Loucy (cell line): ENCODE data around the gene SCGB1A1.

Experiments used
- H2AFZ ChIP-seq: fragments of 200-600 bp; sonication (generic); 2 replicates; pipeline ENCODE4 v1.6.0; 2016; ENCODE audit warnings: antibody characterized with exemption, mild to moderate bottlenecking, low read length, moderate library complexity
- H3F3A ChIP-seq: fragments of 200-600 bp; 2 replicates; pipeline ENCODE4 v1.6.0; 2016; ENCODE audit warnings: antibody characterized with exemption, low read depth, mild to moderate bottlenecking
- H3K27me3 ChIP-seq: fragments of 200-600 bp; sonication (generic); 2 replicates; pipeline ENCODE4 v1.6.1; 2014; ENCODE audit warnings: low read length, mild to moderate bottlenecking; ENCODE audit not compliant: insufficient read depth, poor library complexity, severe bottlenecking
- H3K36me3 ChIP-seq: fragments of 200-600 bp; sonication (generic); 2 replicates; pipeline ENCODE4 v1.6.1; 2016; ENCODE audit warnings: low read length; ENCODE audit not compliant: insufficient read depth
- H3K4me1 ChIP-seq: fragments of 200-600 bp; sonication (generic); 2 replicates; pipeline ENCODE4 v1.5.1; 2014; ENCODE audit warnings: low read length, mild to moderate bottlenecking; ENCODE audit not compliant: insufficient read depth, poor library complexity, severe bottlenecking
- H3K4me2 ChIP-seq: fragments of 200-600 bp; sonication (generic); 2 replicates; pipeline ENCODE4 v1.6.0; 2014; ENCODE audit warnings: antibody characterized with exemption, low read length, low read depth, mild to moderate bottlenecking; ENCODE audit not compliant: poor library complexity, severe bottlenecking
- H3K4me3 ChIP-seq: fragments of 200-600 bp; sonication (generic); 2 replicates; pipeline ENCODE4 v1.5.1; 2014; ENCODE audit warnings: low read length, mild to moderate bottlenecking, mixed read lengths; ENCODE audit not compliant: poor library complexity, severe bottlenecking
- H3K79me2 ChIP-seq: fragments of 200-600 bp; sonication (generic); 2 replicates; pipeline ENCODE4 v1.6.1; 2014; ENCODE audit warnings: low read length; ENCODE audit not compliant: insufficient read depth
- H3K9ac ChIP-seq: fragments of 200-600 bp; sonication (generic); 2 replicates; pipeline ENCODE4 v1.6.0; 2014; ENCODE audit warnings: mild to moderate bottlenecking, low read depth, low read length, moderate library complexity; ENCODE audit not compliant: poor library complexity, severe bottlenecking
- H3K9me2 ChIP-seq: fragments of 200-600 bp; sonication (generic); replicated peaks from 2 replicates; pipeline ENCODE4 v1.6.1; 2016; ENCODE audit warnings: low read depth, low read length, mixed read lengths
- H3K9me3 ChIP-seq: fragments of 200-600 bp; sonication (generic); 2 replicates; pipeline ENCODE4 v1.6.1; 2014; ENCODE audit warnings: mild to moderate bottlenecking, antibody characterized with exemption, low read length, low read depth; ENCODE audit not compliant: insufficient read depth
- H4K20me1 ChIP-seq: fragments of 200-600 bp; sonication (generic); 2 replicates; pipeline ENCODE4 v1.6.0; 2014; ENCODE audit warnings: antibody characterized with exemption, low read length, mild to moderate bottlenecking; ENCODE audit not compliant: insufficient read depth, poor library complexity, severe bottlenecking
- CTCF ChIP-seq: fragments of 200-600 bp; sonication (generic); conservative IDR thresholded peaks from 2 replicates; pipeline ENCODE4 v1.5.1; 2014; ENCODE audit warnings: mild to moderate bottlenecking, antibody characterized with exemption, low read length
- EZH2phosphoT487 ChIP-seq: fragments of 200-600 bp; IDR thresholded peaks from 2 replicates; pipeline ENCODE4 v1.6.1; 2018; ENCODE audit warnings: antibody characterized with exemption, mild to moderate bottlenecking, moderate library complexity, borderline replicate concordance

Gene SCGB1A1

DNA sequence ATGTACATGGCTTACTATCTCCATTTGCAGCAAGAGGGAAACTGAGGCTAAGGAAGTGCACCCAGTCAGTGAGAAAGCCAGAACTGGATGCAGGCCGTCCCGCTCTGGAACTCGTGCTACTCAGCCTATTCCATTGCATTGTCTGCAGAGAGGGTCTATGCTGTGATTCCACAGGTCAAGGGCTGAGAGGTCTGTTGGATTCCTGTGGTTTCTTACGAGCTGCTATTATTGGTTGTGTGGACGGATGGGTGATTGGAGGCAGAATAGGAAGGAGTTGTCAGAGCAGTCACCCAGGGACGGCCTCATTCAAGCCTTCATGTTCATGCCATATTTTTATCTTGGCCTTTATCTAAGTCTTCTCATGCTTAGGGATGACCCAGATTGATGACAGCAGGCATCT lies 33.4 kb downstream of the SCGB1A1 start:
- no peak overlapping the region for H3K4me2 ChIP-seq
- H3K79me2 ChIP-seq: no peaks in the 10 kb centered on the region
- H3K27me3 ChIP-seq: no peaks in the 10 kb centered on the region
- H3K4me3 ChIP-seq: no peak overlapping the region
- no peaks in the 10 kb centered on the region for H3K9me2 ChIP-seq
- no peaks in the 10 kb centered on the region for H3F3A ChIP-seq
- no peaks in the 10 kb centered on the region for H3K9me3 ChIP-seq
- H3K9ac ChIP-seq: no peak overlapping the region
- no peaks in the 10 kb centered on the region for H3K36me3 ChIP-seq
- no peak overlapping the region for H2AFZ ChIP-seq
- H4K20me1 ChIP-seq: no peaks in the 10 kb centered on the region
- no peak for TF ChIP-seq CTCF
- no peaks in the 10 kb centered on the region for H3K4me1 ChIP-seq

DNA sequence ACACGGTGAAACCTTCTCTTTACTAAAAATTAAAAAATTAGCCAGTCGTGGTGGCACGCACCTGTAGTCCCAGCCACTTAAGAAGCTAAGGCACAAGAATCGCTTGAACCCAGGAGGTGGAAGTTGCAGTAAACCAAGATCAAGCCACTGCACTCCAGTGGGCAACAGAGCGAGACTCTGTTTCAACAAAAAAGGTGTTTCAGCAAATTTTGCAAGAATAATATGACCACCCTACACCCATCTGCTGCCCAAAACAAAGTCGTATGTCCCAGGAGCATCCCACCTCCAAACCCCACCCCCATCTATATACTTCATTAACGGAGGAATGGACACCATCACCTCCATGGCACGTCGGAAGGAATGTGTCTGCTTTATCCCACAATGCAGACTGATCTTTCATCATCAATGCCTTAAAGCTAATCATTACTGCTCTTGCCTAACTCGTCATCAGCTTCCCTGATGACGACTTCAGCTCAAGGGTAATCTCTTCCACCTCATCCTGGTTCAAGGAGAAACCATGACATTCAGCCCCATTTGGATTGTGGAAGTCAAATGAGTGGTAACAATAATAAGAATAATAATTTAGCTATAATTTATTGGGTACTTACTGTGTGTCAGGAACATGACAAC lies 34.1 kb downstream of the SCGB1A1 start:
- H2AFZ ChIP-seq: no peak overlapping the region
- no peaks in the 10 kb centered on the region for H3K9me3 ChIP-seq
- no peaks in the 10 kb centered on the region for H3F3A ChIP-seq
- no peak overlapping the region for H3K9ac ChIP-seq
- H4K20me1 ChIP-seq: no peaks in the 10 kb centered on the region
- no peak overlapping the region for H3K4me3 ChIP-seq
- H3K4me2 ChIP-seq: no peak overlapping the region
- no peaks in the 10 kb centered on the region for H3K9me2 ChIP-seq
- TF ChIP-seq CTCF: no peak
- TF ChIP-seq EZH2phosphoT487: no peak
- H3K79me2 ChIP-seq: no peaks in the 10 kb centered on the region
- no peaks in the 10 kb centered on the region for H3K27me3 ChIP-seq
- H3K36me3 ChIP-seq: no peaks in the 10 kb centered on the region
- no peaks in the 10 kb centered on the region for H3K4me1 ChIP-seq

GRCh38 chr11:62456630-62457029 lies 37.8 kb downstream of the SCGB1A1 start:
- H3K9me2 ChIP-seq: no peaks in the 10 kb centered on the region
- no peaks in the 10 kb centered on the region for H3K36me3 ChIP-seq
- H2AFZ ChIP-seq: no peak overlapping the region
- no peaks in the 10 kb centered on the region for H4K20me1 ChIP-seq
- no peak overlapping the region for H3K9ac ChIP-seq
- H3K4me3 ChIP-seq: no peak overlapping the region
- H3K79me2 ChIP-seq: no peaks in the 10 kb centered on the region
- no peaks in the 10 kb centered on the region for H3K4me1 ChIP-seq
- TF ChIP-seq EZH2phosphoT487 (no peak), CTCF (no peak)
- no peaks in the 10 kb centered on the region for H3K9me3 ChIP-seq
- H3K4me2 ChIP-seq: no peak overlapping the region
- H3K27me3 ChIP-seq: no peaks in the 10 kb centered on the region
- no peaks in the 10 kb centered on the region for H3F3A ChIP-seq
